OCI-LY3 (cell line): ENCODE results near the gene ARSD.
"Not testable (repeated sequence)": the region's sequence is repeated elsewhere in the genome, so short reads cannot be mapped to it uniquely, and the experiment has no call there.

Experiments used
- H2AFZ ChIP-seq: fragments of 200-600, 300-600 bp; shearing (Covaris generic); 2 replicates; pipeline ENCODE4 v1.6.0; 2014; ENCODE audit warnings: antibody characterized with exemption, low read depth, low read length
- H3K27ac ChIP-seq: fragments of 200-600, 300-600 bp; sonication (generic); 2 replicates; pipeline ENCODE4 v1.5.1; 2014; ENCODE audit warnings: mild to moderate bottlenecking, low read length, moderate library complexity, mixed read lengths
- H3K27me3 ChIP-seq: fragments of 200-600, 300-600 bp; sonication (generic); 2 replicates; pipeline ENCODE4 v1.6.1; 2014; ENCODE audit warnings: low read depth, low read length, mixed read lengths
- H3K36me3 ChIP-seq: fragments of 200-600, 300-600 bp; sonication (generic); replicated peaks from 2 replicates; pipeline ENCODE3; 2014; ENCODE audit warnings: low read depth, low read length, mixed read lengths
- H3K4me1 ChIP-seq: fragments of 300-600, 200-600 bp; sonication (generic); 2 replicates; pipeline ENCODE4 v1.6.1; 2014; ENCODE audit warnings: low read length, mixed read lengths
- H3K4me2 ChIP-seq: fragments of 200-600, 300-600 bp; sonication (generic); 2 replicates; pipeline ENCODE4 v1.6.1; 2014; ENCODE audit warnings: low read length, mixed read lengths
- H3K4me3 ChIP-seq: fragments of 300-600, 200-600 bp; sonication (generic); 2 replicates; pipeline ENCODE4 v1.5.1; 2014; ENCODE audit warnings: antibody characterized with exemption, mild to moderate bottlenecking, low read length, moderate library complexity
- H3K79me2 ChIP-seq: fragments of 300-600, 200-600 bp; shearing (Covaris generic); 2 replicates; pipeline ENCODE4 v1.6.1; 2014; ENCODE audit warnings: mild to moderate bottlenecking, low read length, mixed read lengths
- H3K9ac ChIP-seq: fragments of 300-600, 200-600 bp; shearing (Covaris generic); 2 replicates; pipeline ENCODE4 v1.6.0; 2014; ENCODE audit warnings: mild to moderate bottlenecking, low read length, moderate library complexity
- H3K9me3 ChIP-seq: fragments of 200-600, 300-600 bp; shearing (Covaris generic); 2 replicates; pipeline ENCODE4 v1.6.1; 2014; ENCODE audit warnings: low read length, mixed read lengths; ENCODE audit not compliant: insufficient read depth
- H4K20me1 ChIP-seq: fragments of 200-600, 300-600 bp; sonication (generic); 2 replicates; pipeline ENCODE4 v1.6.1; 2016; ENCODE audit warnings: low read length, mixed read lengths; ENCODE audit not compliant: insufficient read depth
- EZH2phosphoT487 ChIP-seq: fragments of 200-600 bp; shearing (Covaris generic); IDR thresholded peaks from 2 replicates; pipeline ENCODE4 v1.6.1; 2018; ENCODE audit warnings: antibody characterized with exemption, mixed run types, low read depth
- TF ChIP-seq, protein P1 (sequence below): fragments of 200-600, 300-600 bp; sonication (generic); IDR thresholded peaks from 2 replicates; pipeline ENCODE4 v1.5.1; 2014; ENCODE audit warnings: antibody characterized with exemption, low read length, low read depth

Gene ARSD

DNA sequence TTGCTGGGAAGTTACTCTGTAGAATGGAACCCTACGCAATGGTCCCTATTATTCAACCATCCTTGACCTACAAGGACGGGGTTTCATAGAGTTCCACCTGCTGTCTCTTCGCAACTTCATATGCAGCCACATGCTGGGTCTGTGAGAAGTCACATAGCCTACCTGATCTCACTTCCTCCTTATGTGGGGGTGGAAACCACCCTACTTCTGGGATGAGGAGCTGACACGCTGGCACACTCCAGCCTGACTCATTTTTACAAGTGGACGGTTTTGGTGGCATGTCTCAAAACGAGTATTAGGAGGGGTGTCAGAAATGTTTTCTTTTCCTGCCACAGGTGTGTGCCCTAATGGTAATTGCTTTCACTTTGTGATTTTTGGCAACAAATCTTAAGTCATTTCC, 36.8 kb upstream of the ARSD start:
- Histone ChIP-seq H3K4me2 (peak overlapping the region; percentile 36; the same call in 1 of the 2 replicates), H3K4me3 (no peak overlapping the region), H2AFZ (no peak overlapping the region), H3K79me2 (no peaks in the 10 kb centered on the region), H3K36me3 (no peaks in the 10 kb centered on the region), H3K27me3 (no peaks in the 10 kb centered on the region), H3K9me3 (no peaks in the 10 kb centered on the region), H3K4me1 (peaks cover 6% of the 10 kb centered on the region), H3K9ac (no peak overlapping the region), H4K20me1 (no peaks in the 10 kb centered on the region), H3K27ac (no peak overlapping the region)
- TF ChIP-seq, protein P1, sequence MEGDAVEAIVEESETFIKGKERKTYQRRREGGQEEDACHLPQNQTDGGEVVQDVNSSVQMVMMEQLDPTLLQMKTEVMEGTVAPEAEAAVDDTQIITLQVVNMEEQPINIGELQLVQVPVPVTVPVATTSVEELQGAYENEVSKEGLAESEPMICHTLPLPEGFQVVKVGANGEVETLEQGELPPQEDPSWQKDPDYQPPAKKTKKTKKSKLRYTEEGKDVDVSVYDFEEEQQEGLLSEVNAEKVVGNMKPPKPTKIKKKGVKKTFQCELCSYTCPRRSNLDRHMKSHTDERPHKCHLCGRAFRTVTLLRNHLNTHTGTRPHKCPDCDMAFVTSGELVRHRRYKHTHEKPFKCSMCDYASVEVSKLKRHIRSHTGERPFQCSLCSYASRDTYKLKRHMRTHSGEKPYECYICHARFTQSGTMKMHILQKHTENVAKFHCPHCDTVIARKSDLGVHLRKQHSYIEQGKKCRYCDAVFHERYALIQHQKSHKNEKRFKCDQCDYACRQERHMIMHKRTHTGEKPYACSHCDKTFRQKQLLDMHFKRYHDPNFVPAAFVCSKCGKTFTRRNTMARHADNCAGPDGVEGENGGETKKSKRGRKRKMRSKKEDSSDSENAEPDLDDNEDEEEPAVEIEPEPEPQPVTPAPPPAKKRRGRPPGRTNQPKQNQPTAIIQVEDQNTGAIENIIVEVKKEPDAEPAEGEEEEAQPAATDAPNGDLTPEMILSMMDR: no peak
- TF ChIP-seq EZH2phosphoT487: no peak

DNA sequence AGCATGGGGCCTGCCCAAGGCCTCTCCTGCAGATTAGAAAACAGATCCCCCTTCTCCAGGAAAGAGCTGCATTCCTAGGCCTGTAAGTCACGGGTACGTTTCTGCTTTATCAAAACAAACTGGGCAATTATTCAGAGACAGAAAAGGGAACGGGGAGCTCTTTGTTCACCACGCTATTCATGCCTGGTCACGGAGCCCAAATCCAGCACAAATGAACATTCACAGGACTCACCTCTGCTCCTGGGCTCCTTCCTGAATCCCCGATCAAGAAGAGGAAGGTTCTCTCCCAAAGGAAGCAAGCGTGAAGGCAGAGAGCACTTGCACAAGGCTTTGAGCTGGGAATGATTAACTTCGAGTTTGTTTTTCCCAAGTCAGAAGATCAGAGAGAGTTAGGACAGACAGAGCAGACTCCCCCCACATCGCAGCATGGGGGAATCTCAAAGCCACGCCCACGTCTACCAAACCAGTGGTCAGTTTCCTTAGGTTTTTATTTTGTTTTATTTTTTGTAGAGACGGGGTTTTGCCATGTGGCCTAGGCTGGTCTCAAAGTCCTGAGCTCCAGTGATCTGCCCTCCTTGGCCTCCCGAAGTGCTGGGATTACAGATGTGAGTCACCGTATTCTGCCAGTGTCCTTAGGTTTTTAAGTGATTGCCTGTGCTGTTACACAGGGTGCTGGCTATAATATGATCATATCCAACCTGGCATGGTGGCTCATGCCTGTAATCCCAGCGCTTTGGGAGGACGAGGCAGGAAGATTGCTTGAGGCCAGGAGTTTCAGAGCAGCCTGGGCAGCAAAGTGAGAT, 35.1 kb upstream of the ARSD start:
- H2AFZ ChIP-seq, H3K9ac ChIP-seq, H3K27me3 ChIP-seq, H3K9me3 ChIP-seq, H3K79me2 ChIP-seq, H3K4me3 ChIP-seq, H4K20me1 ChIP-seq, H3K4me2 ChIP-seq, H3K4me1 ChIP-seq, H3K27ac ChIP-seq, H3K36me3 ChIP-seq: not testable (repeated sequence)

DNA sequence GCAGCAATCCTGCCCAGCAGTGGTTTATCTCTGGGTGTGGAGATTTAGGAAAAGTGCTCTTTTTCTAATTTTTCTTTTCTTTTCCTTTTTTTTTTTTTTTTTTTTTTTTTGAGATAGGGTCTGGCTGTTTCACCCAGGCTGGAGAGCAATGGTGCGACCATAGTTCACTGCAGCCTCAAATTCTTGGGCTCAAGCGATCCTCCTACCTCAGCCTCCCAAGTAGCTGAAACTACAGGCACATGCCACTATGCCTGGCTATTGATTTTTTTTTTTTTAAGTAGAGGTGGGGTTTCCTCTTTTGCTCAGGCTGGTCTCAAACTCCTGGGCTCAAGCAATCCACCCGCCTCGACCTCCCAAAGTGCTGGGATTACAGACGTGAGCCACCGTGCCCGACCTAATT, 34.3 kb upstream of the ARSD start:
- not testable (repeated sequence) for H3K4me2 ChIP-seq, H3K4me1 ChIP-seq, H4K20me1 ChIP-seq, H3K27ac ChIP-seq, H3K9me3 ChIP-seq, H2AFZ ChIP-seq, H3K4me3 ChIP-seq, H3K79me2 ChIP-seq, H3K27me3 ChIP-seq, H3K9ac ChIP-seq, H3K36me3 ChIP-seq

DNA sequence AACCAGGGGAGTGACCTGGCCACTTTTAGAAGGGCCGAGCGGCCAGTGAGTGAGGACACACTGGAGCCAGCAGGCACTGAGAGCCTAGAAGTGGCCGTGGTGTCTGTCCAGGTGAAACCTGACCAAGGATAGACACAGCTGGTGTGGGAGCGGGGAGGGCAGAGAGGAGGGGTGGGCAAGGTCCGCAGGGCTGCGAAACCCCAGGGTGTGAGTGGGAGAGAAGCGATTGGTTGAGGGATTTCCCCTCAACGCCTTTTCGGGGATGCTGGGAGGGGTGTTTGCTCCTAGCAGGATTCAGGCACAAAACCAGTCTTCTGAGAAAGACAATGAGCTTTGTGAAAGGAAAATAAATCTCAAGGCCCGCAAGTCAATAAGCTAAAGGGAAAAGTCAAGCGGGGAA, 33.2 kb upstream of the ARSD start:
- H2AFZ ChIP-seq: no peak overlapping the region
- H3K9ac ChIP-seq: no peak overlapping the region
- H3K4me2 ChIP-seq: no peak overlapping the region
- H3K9me3 ChIP-seq: no peaks in the 10 kb centered on the region
- TF ChIP-seq, protein P1: no peak
- no peak for TF ChIP-seq EZH2phosphoT487
- no peaks in the 10 kb centered on the region for H3K79me2 ChIP-seq
- H3K27me3 ChIP-seq: no peaks in the 10 kb centered on the region
- peaks cover 6% of the 10 kb centered on the region for H3K4me1 ChIP-seq
- H3K4me3 ChIP-seq: no peak overlapping the region
- no peaks in the 10 kb centered on the region for H4K20me1 ChIP-seq
- no peak overlapping the region for H3K27ac ChIP-seq
- H3K36me3 ChIP-seq: no peaks in the 10 kb centered on the region

DNA sequence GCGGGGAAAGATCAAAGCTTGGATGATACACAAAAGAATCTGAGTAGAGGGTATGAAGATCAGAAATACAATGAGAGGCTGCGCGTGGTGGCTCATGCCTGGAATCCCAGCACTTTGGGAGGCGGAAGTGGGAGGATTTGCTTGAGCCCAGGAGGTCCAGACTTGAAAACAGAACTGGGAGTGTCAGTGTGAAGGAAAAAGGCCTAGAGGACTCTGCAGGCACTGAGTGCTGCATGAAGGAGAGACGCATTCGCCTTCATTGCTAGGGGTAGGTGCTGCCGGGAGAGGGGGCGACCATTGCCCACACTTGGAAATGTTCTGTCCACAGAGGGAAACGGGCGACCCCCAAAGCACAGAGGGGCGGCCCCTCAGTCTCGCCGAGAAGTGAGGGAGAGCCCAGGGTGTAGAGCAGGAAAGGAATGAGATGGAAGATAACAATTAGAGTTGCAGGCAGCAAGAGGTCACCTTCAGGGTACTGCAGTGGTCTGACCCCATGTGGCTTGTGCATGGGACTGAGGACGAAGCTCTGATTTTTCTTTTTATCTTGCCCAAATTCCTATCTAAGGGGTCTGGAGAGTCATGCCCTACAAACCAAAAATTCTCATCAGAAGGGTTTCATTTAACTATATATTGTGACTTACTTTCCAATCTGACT, 31.8 kb upstream of the ARSD start:
- no peak overlapping the region for H2AFZ ChIP-seq
- no peaks in the 10 kb centered on the region for H3K36me3 ChIP-seq
- H3K4me2 ChIP-seq: no peak overlapping the region
- peaks cover 4% of the 10 kb centered on the region for H3K4me1 ChIP-seq
- no peaks in the 10 kb centered on the region for H4K20me1 ChIP-seq
- no peak overlapping the region for H3K9ac ChIP-seq
- no peaks in the 10 kb centered on the region for H3K9me3 ChIP-seq
- H3K27ac ChIP-seq: no peak overlapping the region
- H3K79me2 ChIP-seq: no peaks in the 10 kb centered on the region
- no peak for TF ChIP-seq EZH2phosphoT487
- TF ChIP-seq, protein P1: no peak
- no peak overlapping the region for H3K4me3 ChIP-seq
- H3K27me3 ChIP-seq: no peaks in the 10 kb centered on the region
